Mucosa of descending colon (tissue), 3 donors: Measurements from ENCODE around the gene DMXL1. TPM values are rescaled to one million over a fixed set of nuclear protein-coding genes. Genes with fewer than 3 reads are reported as not detected.

Experiments
- ATAC-seq: fragments of 200-7000 bp; cut with Tn5 transposase; one replicate; pipeline ENCODE4 v1.9.1; 2020; ENCODE audit warnings: mild to moderate bottlenecking, moderate library complexity
- DNase-seq, 3 donors: peaks; one replicate each; pipeline ENCODE4 v3.0.0-alpha.2; 2020
- H3K36me3 ChIP-seq: fragments of 200-600 bp; one replicate; pipeline ENCODE4 v1.8.0; 2021; ENCODE audit warnings: low read depth, mild to moderate bottlenecking
- H3K4me1 ChIP-seq: fragments of 200-600 bp; one replicate; pipeline ENCODE4 v1.8.0; 2021; ENCODE audit warnings: low read depth, mild to moderate bottlenecking
- H3K4me3 ChIP-seq: fragments of 200-600 bp; one replicate; pipeline ENCODE4 v1.8.0; 2021; ENCODE audit warnings: mild to moderate bottlenecking
- H3K9me3 ChIP-seq: fragments of 200-600 bp; one replicate; pipeline ENCODE4 v1.8.0; 2021; ENCODE audit warnings: mild to moderate bottlenecking
- intact Hi-C, 2 donors: fragments of 100-400 bp; cut with DNase I in 1 of 2; cut with micrococcal nuclease in 1 of 2; formaldehyde crosslinking; loops; one replicate each; pipeline versions ENCODE4 v1.11.0 to v1.11.1; 2022; cut with DNase I, micrococcal nuclease
- total RNA-seq, 3 donors: library from RNA; stranded (reverse); fragmentation: NEBNext Ultra II Directional in 2 of 3; extraction: Animal tissue kit (Norgen Biotek cat#: 25700) in 2 of 3; gene quantifications; one replicate each; pipeline versions ENCODE4 v1.2.1 to v1.2.4, GENCODE V29; 2021 to 2023
- TF ChIP-seq, protein P1 (sequence below): fragments of 200-600 bp; IDR thresholded peaks from one replicate; pipeline ENCODE4 v1.8.0; 2022; ENCODE audit warnings: antibody characterized with exemption, mild to moderate bottlenecking
- donor health status: DM: no; HTN: no; CAD: no; lungs with moderate emphysema.
- donor health status: DM: no; HTN: no; CAD: no.
- donor health status: DM: no; HTN: yes; CAD: no.

The DMXL1 gene
- total RNA-seq, 3 donors from 2014 or later, result 34.7 to 60.0 (median 51.0) TPM

DNA sequence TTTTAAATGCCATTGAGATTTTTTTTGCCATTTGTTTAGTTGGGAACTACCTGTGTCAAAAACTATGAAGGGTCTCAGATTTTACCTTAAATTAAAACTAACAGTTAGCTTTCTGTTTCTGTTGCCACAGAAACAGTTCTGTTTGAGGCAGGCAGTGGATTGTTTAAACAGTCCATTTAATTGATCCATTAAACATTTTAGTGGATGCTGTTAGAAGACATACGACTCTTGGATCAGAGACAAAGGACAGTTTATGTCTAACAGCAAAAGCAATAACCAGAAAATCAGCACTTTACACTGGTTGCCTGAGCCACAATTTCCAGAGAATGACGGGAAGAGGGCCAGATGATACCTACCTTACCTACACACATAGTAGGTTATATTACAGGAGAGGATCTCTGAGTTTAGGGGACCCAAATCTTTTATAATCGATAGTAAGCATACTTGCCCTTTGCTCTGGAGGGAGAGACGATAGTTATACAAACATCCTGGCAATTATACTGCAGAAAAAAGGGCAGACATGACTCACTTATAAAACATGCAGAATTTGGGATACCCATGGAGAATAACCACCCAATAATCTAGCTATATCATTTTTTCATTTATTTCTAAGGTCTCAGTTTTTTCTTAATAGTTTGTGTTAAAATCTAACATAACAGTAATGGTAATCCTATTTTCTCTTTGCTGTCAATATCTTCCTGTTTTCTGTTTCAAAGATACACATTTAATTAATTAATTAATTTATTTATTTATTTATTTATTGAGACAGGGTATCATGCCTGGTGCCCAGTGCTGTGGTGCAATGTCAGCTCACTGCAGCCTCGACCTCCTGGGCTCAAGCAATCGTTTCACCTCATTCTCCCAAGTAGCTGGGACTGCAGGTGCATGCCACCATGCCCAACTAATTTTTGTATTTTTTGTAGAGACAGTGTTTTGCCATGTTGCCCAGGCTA lies 148.2 kb downstream of the DMXL1 start:
- H3K4me3 ChIP-seq, result no peak overlapping the region
- no peaks in the 10 kb centered on the region for H3K9me3 ChIP-seq
- TF ChIP-seq, protein P1, sequence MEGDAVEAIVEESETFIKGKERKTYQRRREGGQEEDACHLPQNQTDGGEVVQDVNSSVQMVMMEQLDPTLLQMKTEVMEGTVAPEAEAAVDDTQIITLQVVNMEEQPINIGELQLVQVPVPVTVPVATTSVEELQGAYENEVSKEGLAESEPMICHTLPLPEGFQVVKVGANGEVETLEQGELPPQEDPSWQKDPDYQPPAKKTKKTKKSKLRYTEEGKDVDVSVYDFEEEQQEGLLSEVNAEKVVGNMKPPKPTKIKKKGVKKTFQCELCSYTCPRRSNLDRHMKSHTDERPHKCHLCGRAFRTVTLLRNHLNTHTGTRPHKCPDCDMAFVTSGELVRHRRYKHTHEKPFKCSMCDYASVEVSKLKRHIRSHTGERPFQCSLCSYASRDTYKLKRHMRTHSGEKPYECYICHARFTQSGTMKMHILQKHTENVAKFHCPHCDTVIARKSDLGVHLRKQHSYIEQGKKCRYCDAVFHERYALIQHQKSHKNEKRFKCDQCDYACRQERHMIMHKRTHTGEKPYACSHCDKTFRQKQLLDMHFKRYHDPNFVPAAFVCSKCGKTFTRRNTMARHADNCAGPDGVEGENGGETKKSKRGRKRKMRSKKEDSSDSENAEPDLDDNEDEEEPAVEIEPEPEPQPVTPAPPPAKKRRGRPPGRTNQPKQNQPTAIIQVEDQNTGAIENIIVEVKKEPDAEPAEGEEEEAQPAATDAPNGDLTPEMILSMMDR, result no peak
- intact Hi-C loops, result no loop called here
- no peaks in the 10 kb centered on the region for H3K36me3 ChIP-seq
- no peak for DNase-seq
- H3K4me1 ChIP-seq, result no peaks in the 10 kb centered on the region
- ATAC-seq, result peak; percentile 38

DNA sequence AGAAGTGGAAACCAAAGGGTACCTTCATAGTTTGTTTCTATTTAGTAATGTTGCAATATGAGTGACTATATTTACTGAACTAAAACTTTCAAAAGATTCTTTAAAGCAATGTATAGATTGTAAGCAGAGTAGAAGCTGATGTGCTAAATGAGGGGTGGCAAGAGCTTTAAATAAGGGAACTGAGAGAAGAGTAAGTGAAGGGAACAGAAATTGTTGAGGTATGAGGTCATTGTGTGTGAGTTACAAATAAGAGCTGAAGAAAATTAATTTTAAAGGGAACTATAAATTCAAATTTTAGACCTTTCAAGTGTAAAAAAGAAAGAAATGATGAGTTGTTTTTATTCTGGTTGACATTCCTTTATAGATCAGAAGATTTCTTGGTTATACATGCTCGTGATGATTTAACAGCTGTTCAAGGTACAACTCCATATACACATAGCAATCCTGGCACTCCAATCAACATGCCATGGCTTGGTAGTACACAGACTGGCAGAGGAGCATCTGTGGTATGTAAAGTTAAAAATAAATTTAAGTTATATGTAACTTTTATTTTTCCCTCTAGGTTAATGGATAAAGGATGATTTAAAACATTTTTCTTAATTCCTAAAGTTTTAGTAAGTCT lies 149.8 kb downstream of the DMXL1 start:
- no peak for ATAC-seq
- DNase-seq, result no peak
- no peak overlapping the region for H3K4me3 ChIP-seq
- H3K36me3 ChIP-seq, result no peaks in the 10 kb centered on the region
- intact Hi-C loops, result no loop called here
- H3K4me1 ChIP-seq, result no peaks in the 10 kb centered on the region
- H3K9me3 ChIP-seq, result no peaks in the 10 kb centered on the region
- TF ChIP-seq, protein P1, result no peak

DNA sequence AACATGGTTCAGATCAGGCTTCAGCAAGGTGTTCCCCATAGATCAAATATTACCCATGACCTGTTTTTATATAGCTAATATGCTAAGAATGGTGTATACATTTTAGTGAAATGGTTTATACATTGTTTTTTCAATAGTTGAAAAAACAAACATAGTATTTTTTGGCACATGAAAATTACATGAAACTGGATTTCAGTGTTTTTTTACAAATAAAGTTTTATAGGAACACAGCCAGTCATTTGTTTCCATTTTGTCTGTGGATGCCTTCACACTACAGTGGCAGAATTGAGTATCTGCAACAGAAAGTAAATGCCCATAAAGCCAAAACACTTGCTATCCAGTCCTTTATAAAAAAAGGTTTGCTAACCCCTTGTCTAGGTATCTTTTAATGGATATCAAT lies 150.4 kb downstream of the DMXL1 start:
- DNase-seq (no peak), ATAC-seq (no peak)
- Histone ChIP-seq H3K4me3 (no peak overlapping the region), H3K4me1 (no peaks in the 10 kb centered on the region), H3K9me3 (no peaks in the 10 kb centered on the region), H3K36me3 (no peaks in the 10 kb centered on the region)
- intact Hi-C loops, result no loop called here
- TF ChIP-seq, protein P1, result no peak

DNA sequence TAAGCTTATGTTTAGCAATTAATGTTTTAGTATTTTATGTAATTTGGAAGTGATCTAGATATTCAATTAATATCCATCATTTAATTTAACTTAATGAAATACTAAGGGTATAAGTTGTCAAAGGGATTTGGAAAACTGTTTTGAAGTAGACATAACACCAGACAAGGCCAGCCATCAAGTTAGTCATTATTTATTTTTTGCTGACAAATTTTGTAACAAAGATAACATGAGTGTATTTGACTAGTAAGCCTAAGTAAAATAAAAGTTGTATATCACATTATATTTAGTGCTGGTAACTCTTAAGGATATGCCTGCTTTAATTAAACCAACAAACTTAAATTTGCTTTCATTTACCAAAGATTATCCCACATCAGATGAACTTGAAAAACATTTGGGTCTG lies 159.1 kb downstream of the DMXL1 start:
- intact Hi-C loops, result no loop called here
- no peak for DNase-seq
- TF ChIP-seq, protein P1, result no peak
- Histone ChIP-seq H3K9me3 (no peaks in the 10 kb centered on the region), H3K4me1 (no peaks in the 10 kb centered on the region), H3K36me3 (no peaks in the 10 kb centered on the region), H3K4me3 (no peak overlapping the region)
- ATAC-seq, result no peak

DNA sequence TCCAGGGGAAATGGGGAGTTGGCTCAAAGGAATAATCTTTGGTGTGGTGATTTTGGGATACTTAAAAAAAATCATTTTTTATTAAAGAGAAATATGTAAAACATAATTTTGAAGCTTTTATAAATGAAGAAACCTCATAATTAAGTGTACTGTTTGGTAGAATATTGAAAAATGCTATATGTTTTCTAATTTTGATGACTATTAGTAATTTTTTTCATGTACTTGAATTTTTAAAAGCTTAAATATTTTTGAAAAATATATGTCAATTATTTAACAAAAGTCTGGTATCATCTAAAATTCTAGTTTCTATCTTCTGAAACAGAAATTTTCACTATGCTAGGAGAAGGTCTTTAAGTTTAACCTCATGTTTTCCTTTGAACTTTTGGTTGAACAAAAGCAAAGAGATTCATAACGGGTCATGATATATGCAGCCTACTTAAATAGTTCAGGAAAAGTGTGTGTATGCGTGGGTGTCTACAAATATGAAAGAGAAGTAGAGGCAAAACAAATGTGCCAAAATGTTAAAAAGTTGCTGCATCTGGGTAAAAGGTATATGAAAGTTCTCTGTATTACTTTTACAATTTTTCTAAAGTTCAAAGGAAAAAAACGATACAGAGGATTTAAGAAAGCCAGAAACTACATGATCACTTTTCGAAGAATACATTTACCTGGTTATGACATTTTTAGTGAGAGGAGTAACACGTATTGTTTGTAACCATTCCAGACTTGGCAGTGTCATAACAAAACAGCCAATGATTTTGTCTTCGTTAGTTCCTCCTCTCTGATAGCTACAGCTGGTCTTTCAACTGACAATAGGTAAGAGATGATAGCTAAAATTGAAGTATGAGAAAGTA lies 167.6 kb downstream of the DMXL1 start:
- DNase-seq, result no peak
- ATAC-seq, result no peak
- intact Hi-C loops, result no loop called here
- no peak overlapping the region for H3K4me3 ChIP-seq
- TF ChIP-seq, protein P1, result no peak
- no peaks in the 10 kb centered on the region for H3K4me1 ChIP-seq
- no peaks in the 10 kb centered on the region for H3K9me3 ChIP-seq
- no peaks in the 10 kb centered on the region for H3K36me3 ChIP-seq
